RWPE2 (cell line): ENCODE results near the gene CHI3L1.
A peak's percentile ranks its signal among the peaks of the same experiment; 100 is the strongest.

ENCODE experiments used
- ATAC-seq: fragments of 200-7000 bp; cut with Tn5 transposase; 3 replicates; pipeline ENCODE4 v1.9.1; 2021; ENCODE audit warnings: low read depth
- DNase-seq: peaks from one replicate; pipeline ENCODE4 v3.0.0-alpha.2; 2020; ENCODE audit warnings: low spot score
- H3K27ac ChIP-seq: fragments of 450-650 bp; 2 replicates; pipeline ENCODE4 v1.5.1; 2017; ENCODE audit warnings: mild to moderate bottlenecking; ENCODE audit not compliant: poor library complexity, severe bottlenecking
- H3K27me3 ChIP-seq: fragments of 250-450 bp; sonication (Bioruptor Pico); 2 replicates; pipeline ENCODE4 v1.5.1; 2021; ENCODE audit warnings: mild to moderate bottlenecking, moderate library complexity; ENCODE audit not compliant: insufficient read depth, poor library complexity, severe bottlenecking
- H3K36me3 ChIP-seq: fragments of 250-450 bp; sonication (Bioruptor Pico); 2 replicates; pipeline ENCODE4 v1.5.1; 2020; ENCODE audit warnings: low read depth, mild to moderate bottlenecking, moderate library complexity
- H3K4me1 ChIP-seq: fragments of 250-450 bp; sonication (Bioruptor Pico); 2 replicates; pipeline ENCODE4 v1.5.1; 2021; ENCODE audit warnings: mild to moderate bottlenecking, moderate library complexity; ENCODE audit not compliant: insufficient read depth, poor library complexity, severe bottlenecking
- H3K4me3 ChIP-seq: fragments of 250-450 bp; sonication (Bioruptor Pico); 2 replicates; pipeline ENCODE4 v1.5.1; 2021; ENCODE audit warnings: mild to moderate bottlenecking, moderate library complexity; ENCODE audit not compliant: severe bottlenecking
- H3K9me3 ChIP-seq: fragments of 250-450 bp; sonication (Bioruptor Pico); 2 replicates; pipeline ENCODE4 v1.5.1; 2021; ENCODE audit warnings: mild to moderate bottlenecking, moderate library complexity; ENCODE audit not compliant: severe bottlenecking
- CTCF ChIP-seq: fragments of 450-650 bp; IDR thresholded peaks from one replicate; pipeline ENCODE4 v1.5.1; 2017; ENCODE audit warnings: mild to moderate bottlenecking, moderate library complexity; ENCODE audit not compliant: poor library complexity, severe bottlenecking

CHI3L1 gene

GRCh38 chr1:203174324-203174985, 12.0 kb downstream of the CHI3L1 start:
- no peaks in the 10 kb centered on the region for H3K4me1 ChIP-seq

GRCh38 chr1:203173566-203173965, 12.9 kb downstream of the CHI3L1 start:
- H3K4me1 ChIP-seq, result no peaks in the 10 kb centered on the region
- no peaks in the 10 kb centered on the region for H3K27me3 ChIP-seq
- DNase-seq, result no peak
- H3K36me3 ChIP-seq, result no peaks in the 10 kb centered on the region
- no peak overlapping the region for H3K4me3 ChIP-seq
- TF ChIP-seq CTCF, result no peak
- no peaks in the 10 kb centered on the region for H3K9me3 ChIP-seq
- H3K27ac ChIP-seq, result no peak overlapping the region
- no peak for ATAC-seq

More at GRCh38 chr1:203174324-203174985, 12.0 kb downstream of the CHI3L1 start:
- Histone ChIP-seq H3K27me3 (no peaks in the 10 kb centered on the region), H3K36me3 (no peaks in the 10 kb centered on the region), H3K27ac (no peak overlapping the region), H3K4me3 (no peak overlapping the region), H3K9me3 (no peaks in the 10 kb centered on the region)
- TF ChIP-seq CTCF, result no peak
- DNase-seq, result no peak
- no peak for ATAC-seq

DNA sequence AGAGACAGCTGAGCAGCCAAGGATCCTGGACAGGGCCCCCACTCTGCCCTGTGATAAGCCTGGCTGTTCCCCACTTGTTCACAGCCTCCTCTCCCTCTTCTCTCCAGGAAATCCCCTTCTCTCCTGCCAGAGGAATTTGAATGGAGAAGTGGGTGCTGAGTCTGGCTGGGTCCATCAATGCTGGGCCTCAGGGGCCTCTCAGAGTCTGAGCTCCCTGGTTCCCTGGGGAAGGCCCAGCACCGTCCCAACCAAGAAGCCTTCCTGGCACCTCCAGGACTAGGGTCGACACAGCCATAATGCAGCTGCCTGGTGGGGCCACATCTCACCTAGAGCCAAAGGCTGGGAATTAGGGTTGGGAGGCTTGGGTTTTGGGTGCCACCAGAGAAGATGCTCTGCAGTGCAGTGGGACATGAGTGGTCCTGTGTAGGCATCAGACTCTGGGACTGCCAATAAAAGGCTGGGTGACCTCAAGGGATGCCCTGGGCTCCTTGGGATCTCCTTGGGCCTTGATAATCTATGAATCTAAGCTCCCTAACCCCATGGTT, 13.4 kb downstream of the CHI3L1 start:
- DNase-seq, result no peak
- Histone ChIP-seq H3K27ac (no peak overlapping the region), H3K27me3 (no peaks in the 10 kb centered on the region), H3K36me3 (no peaks in the 10 kb centered on the region), H3K4me1 (no peaks in the 10 kb centered on the region), H3K4me3 (no peak overlapping the region), H3K9me3 (no peaks in the 10 kb centered on the region)
- ATAC-seq, result no peak
- no peak for TF ChIP-seq CTCF

DNA sequence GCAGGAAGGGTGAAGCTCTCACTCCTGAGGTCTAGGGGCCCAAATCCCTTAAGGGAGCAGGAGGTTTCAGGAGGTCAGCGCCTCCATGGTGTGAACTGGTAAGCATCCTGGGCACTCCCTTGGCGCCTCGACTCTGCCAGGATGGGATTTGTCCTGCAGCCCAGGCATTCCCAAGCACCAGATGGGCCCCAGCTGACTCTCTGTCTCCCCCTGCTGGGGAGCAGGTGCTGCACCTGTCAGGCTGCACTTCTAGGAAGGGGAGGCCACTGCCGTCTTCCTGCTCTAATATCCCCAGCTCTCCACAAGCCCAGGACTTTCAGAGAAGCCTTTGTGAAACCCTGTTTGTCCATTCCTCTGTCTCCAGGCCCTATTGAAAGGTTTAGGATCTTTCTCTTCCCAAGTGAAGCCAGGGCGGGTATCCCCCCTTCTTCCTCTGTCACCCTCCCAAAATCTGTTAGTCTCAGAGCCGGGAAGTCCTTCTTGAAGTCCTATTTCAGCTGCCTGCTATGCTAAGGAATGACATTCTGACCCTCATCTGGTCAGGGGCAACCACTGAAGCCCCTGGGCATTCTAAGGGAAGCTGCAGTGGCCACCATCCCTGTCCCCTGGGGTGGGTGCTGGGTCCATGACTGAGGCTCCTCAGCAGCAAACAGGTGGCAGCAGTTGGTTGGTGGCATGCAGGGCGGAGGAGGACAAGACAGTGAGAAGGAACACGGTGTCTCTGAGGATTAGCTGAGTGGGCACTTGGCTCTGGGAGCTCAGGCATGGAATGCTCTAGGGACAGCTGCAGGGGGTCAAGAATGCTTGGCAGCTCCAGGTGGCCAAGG, 14.1 kb downstream of the CHI3L1 start:
- Histone ChIP-seq H3K27me3 (no peaks in the 10 kb centered on the region), H3K36me3 (no peaks in the 10 kb centered on the region), H3K27ac (no peak overlapping the region), H3K4me1 (no peaks in the 10 kb centered on the region), H3K4me3 (no peak overlapping the region), H3K9me3 (no peaks in the 10 kb centered on the region)
- DNase-seq, result no peak
- peak; percentile 69 for TF ChIP-seq CTCF
- peak; percentile 74 for ATAC-seq
